Measurements from ENCODE around the gene UNC5C.

DNA sequence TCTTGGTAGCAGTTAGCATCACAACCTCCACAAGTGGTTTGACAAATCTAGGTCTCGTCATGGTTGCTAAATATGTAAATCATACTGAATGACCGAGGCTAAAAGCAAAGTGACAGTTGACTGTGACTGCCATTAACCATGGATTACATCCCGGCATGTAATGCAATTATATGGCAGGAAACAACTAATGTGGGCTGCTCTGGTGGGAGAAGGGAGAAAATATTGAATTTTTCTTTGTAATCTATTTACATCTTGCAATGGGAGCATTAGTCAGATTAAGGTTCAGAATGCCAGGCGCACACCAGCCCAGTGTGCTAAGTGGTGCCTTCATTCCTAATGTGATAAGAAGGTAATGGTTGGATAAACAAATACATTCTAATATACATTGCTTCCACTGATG, 35.8 kb downstream of the UNC5C start:
- TF ChIP-seq POLR2AphosphoS5 (IDR thresholded peaks at IDR 0.05) (no peak), POLR2A (IDR thresholded peaks at IDR 0.05) (no peak)
- TF ChIP-seq, protein P1, sequence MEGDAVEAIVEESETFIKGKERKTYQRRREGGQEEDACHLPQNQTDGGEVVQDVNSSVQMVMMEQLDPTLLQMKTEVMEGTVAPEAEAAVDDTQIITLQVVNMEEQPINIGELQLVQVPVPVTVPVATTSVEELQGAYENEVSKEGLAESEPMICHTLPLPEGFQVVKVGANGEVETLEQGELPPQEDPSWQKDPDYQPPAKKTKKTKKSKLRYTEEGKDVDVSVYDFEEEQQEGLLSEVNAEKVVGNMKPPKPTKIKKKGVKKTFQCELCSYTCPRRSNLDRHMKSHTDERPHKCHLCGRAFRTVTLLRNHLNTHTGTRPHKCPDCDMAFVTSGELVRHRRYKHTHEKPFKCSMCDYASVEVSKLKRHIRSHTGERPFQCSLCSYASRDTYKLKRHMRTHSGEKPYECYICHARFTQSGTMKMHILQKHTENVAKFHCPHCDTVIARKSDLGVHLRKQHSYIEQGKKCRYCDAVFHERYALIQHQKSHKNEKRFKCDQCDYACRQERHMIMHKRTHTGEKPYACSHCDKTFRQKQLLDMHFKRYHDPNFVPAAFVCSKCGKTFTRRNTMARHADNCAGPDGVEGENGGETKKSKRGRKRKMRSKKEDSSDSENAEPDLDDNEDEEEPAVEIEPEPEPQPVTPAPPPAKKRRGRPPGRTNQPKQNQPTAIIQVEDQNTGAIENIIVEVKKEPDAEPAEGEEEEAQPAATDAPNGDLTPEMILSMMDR (IDR thresholded peaks at IDR 0.05 in 8 of 11, conservative IDR thresholded peaks at IDR 0.05 in 3 of 11) = no peak

Data from spleen (tissue), 7 donors.